GM19043 (cell line): ENCODE measurements around the gene SPAG6.

Experiments
- ATAC-seq: cut with Tn5 transposase; IDR thresholded peaks from one replicate; pipeline ENCODE4 v1.9.1; 2021; ENCODE audit warnings: low read depth; ENCODE audit not compliant: unreplicated experiment

SPAG6 gene

DNA sequence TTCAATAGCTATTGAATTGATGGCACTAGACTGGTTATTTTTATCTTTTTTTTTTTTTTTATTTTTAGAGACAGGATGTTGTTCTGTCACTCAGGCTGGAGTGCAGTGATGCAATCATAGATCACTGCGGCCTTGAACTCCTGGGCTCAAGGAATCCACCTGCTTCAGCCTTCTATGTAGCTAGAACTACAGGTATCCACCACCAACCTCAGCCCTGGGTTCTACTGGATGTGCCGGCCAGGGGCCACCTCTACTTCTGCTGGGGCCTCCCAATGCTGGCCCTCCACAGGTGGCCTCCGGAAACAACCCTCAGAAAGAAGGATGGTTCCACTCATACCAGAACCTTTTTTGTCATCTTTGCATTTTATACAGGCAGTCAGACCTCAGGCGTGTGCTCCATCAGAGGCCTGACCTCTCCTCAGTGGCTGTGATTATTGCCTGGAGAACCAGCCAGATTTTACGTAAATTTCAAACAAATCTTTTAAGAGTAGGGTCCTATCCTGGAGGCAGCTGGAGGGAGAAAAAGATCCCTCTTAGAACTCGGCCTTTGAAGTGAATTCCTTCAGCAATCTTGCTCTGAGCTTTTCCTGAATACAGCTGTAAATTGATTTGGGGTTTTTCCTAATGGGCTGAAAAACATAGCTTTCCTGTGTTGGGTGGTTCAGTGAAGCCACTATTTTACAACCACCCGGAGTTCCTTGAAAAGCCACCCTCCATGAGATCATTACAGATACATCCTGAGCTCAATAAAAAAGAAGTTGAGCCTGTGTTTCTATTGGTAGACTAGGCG lies 110.0 kb downstream of the SPAG6 start:
- no peak for ATAC-seq

DNA sequence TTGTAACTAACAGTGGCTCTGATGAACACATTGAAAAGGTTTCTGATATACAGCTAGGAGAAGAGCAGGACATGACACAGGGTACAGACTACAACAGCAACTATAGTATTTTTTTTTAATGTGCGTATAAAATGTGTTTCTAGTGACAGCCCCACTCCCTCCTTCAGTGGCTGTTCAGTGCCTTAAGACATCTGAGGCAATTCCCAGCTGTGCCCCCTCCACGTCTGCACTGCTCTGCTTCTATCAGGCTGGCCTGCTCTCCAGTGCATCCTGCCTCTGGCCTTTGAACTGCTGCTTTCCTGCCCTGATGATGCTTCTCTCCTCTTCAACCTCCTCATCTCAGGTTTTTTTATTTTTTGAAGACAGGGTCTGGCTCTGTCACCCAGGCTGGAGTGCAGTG lies 111.2 kb downstream of the SPAG6 start:
- no peak for ATAC-seq

DNA sequence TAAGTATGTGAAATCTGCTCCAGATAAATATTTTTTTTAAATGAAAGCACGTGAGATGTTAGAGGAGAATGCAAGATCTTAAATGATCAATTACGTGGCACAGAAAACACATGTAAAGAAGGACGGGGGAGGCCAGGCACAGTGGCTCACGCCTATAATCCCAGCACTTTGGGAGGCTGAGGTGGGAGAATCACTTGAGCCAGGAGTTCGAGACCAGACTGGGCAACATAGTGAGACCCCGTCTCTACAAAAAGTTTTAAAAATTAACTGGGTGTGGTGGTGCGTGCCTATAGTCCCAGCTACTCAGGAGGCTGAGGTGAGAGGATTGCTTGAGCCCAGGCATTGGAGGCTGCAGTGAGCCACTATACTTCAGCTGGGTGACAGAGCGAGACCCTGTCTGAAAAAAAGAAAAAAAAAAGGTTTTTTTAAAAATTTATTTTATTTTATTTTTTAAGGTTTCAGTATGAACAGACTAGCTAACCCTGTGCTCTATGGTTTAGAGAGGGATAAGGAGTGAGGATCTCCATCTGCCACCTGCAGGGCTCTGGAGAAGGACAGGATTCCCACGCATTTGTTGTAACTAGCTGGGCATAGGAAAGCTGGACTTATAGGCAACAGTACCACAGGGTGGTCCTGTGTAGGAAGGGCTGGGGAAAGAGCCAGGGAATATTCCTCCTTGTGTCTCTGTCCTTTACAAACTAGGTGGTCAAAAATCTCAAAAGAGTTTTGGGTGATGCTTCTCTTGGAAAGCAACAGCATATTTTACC lies 113.2 kb downstream of the SPAG6 start:
- no peak for ATAC-seq

DNA sequence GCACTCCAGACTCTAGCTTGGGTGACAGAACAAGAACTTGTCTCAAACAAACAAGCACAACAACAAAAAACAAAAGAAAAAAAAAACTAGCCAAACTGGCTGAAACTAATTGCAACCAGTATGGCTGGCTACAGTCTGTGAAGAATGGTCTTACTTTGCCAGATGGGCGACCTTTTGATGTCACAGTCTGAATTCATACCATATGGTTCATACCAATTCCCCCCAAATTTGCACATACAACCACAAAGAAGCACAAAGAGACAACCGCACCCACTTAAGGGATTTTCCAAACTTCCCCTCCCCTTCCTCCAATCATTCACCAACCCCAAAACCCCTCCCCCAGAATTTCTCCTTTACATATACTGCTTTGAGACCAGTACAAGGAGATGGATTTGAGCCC lies 114.2 kb downstream of the SPAG6 start:
- no peak for ATAC-seq

DNA sequence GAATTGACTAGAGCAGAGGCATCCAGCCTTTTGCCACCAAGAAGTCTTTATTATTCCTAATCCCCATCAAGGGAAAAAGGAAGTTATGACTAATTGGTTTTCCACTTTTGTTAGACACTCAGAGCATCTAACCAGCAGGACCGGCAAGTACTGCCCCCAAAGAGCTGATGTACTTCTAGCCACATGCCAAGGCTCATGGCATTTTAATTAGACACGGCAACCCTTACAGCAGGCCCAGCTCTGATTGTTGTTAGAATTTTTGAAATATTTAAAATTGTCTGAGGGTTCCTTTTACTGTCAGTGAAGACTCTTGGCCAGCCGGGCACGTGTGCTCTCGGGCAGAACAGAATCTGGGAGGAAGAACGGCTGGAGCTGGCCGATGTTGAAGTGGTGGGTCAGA lies 114.8 kb downstream of the SPAG6 start:
- ATAC-seq = no peak

DNA sequence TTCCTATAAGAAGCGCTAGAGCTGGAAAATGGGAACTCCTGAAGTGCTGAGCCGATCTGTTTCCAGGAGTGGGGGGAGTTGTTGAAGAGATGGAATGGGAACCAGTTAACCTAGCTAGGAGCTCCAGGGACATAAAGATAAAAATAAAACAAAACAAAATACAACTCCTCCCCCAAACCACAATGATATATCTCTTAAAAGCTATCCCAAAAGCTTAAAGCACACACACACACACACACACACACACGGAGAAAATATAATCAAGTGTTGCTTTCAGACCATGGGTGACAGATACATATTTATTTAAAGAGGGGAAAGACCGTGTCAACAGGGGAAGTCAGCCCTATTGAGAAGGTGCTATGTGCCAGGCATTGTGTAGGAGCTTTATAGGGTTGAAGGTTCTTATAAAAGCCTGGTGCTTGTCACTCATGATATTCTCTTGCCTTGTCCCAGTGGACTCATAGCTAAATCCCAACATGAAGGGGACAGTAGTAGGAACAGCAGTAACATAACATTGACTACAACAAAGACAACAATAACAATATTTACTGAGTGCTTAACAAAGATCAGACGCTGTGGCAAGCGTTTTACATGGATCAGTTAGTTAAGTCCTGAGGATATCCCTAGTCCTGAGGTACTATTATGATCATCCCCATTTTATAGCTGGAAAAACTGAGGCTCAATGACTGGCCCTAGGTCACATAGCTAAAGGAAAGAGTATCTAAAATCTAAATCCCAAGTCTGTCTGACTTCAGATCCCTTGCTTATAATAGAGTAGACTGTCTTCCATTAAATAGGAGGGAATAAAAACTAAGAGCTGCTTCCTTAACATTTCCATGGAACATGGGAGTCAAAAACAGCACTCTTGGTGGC lies 115.5 kb downstream of the SPAG6 start:
- no peak for ATAC-seq

DNA sequence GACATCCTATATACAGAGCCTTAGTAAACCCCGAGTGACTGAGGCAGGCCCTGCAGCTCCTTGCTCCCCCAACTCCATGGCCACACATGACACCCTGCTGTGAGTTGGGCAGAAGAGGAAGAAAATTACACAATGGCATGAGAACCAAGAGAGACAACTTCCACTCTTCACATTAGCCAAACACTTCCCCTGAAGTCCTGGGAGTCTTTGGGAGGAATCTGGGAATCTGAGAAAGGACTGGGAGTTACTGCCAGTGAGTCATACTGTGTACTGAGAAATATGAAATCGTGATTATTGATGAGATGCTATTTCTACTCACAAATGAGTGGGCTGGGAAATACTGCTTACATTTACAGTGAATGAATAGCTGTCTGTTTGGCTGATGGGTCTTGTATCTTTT lies 116.6 kb downstream of the SPAG6 start:
- ATAC-seq = no peak

DNA sequence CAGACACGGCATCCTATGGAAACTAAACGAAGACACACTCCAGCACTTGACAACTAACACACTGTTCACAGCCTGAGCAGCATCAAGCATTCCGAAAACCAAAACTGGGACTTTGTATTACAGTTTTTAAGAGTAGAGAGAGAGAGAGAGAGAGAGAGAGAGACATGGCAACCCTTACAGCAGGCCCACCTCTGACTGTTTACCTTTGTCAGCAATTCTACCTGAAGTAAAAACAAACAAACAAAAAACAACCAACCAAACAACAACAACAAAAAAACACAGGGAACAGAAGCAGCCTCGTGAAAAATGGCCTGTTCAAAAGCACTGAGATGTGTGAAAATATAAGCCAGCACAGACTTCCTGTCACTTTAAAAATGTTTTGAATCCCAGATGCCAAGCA lies 118.0 kb downstream of the SPAG6 start:
- ATAC-seq = no peak

DNA sequence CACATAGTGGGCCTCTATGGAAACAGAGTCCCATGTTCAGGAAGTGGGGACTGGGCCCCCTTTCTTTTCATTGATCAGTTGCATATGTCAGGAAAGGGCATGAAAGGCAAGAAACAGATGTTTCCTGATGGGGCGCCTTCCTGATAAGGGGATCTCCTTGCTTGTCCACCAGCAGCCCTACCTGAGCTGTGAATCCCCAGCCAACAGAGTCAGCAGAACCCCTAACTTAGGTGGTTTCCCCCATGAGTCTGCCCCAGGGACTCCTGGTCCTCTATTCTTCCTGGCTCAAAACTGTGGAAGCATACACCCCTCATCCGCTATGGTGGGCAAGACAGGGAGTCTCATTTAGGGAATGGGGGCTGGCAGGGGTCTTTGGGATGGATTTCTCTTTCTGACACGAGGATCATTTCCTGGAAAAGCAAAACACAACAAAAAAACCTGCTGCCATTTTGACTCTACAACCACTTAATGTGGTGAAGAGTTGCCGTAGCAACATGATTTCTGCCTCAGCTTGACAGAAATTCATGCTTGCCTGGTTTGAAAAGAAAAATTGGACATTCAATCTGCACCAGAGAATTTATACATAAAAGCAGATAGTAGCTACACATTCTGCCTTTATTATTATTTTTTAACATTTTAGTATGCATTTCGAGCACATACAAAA lies 119.8 kb downstream of the SPAG6 start:
- no peak for ATAC-seq

DNA sequence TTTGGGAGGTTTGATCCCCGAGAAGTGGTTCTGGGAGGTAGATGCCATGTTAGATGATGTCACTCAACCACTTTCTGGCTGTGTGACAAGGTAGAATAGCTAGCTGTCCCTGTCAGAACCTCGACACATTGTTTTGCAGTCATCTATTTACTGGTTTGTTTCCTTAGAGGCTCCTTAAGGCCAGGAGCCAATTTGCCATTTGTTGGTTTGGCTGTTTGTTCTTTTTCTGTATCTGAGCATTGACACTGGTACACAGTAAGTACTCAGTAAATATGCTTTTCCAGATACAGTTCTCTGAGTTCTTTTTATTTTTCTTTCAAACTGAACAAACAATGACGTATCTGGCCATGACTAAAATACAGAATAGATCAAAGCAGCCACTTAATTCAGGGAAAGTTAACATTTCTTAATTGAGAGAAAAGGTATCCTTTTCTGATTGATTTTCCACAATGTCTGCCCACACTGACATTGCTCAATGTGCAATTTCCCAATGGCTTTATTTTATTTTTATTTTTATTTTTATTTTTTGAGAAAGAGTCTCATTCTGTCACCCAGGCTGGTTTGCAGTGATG lies 121.6 kb downstream of the SPAG6 start:
- no peak for ATAC-seq
